GM19324 (cell line): ENCODE results near the gene ZMYND19.
A peak's percentile ranks its signal among the peaks of the same experiment; 100 is the strongest.
"Not testable (repeated sequence)": the region's sequence is repeated elsewhere in the genome, so short reads cannot be mapped to it uniquely, and the experiment has no call there.

ENCODE experiments used
- ATAC-seq: cut with Tn5 transposase; IDR thresholded peaks from one replicate; pipeline ENCODE4 v1.9.1; 2021; ENCODE audit warnings: mild to moderate bottlenecking, moderate library complexity; ENCODE audit not compliant: unreplicated experiment, low FRiP score

The ZMYND19 gene

GRCh38 chr9:137614631-137615386, 24.5 kb upstream of the ZMYND19 start:
- no peak for ATAC-seq

- no peak for ATAC-seq
These were observed 23.6 kb upstream of the ZMYND19 start for GRCh38 chr9:137613738-137614523.

DNA sequence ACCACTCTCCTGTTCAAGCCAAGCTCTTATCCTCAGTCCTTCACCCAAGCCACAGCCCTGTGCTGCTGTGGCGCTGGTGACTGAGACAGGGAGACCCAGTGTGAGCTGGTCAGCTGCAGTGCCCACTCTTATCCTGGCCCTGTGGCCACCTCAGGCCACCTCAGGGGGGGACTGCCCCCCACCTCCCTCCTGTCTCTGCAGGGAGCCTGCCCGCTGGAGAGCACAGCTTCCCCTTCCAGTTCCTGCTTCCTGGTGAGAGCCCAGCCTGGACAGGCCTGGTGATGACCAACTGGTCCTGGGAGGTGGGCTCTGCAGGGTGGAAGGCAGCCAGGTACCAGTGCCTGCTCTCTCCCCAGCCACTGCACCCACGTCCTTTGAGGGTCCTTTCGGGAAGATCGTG, 22.9 kb upstream of the ZMYND19 start:
- ATAC-seq: no peak

- ATAC-seq: no peak
These were observed 22.4 kb upstream of the ZMYND19 start for GRCh38 chr9:137612741-137613142.

DNA sequence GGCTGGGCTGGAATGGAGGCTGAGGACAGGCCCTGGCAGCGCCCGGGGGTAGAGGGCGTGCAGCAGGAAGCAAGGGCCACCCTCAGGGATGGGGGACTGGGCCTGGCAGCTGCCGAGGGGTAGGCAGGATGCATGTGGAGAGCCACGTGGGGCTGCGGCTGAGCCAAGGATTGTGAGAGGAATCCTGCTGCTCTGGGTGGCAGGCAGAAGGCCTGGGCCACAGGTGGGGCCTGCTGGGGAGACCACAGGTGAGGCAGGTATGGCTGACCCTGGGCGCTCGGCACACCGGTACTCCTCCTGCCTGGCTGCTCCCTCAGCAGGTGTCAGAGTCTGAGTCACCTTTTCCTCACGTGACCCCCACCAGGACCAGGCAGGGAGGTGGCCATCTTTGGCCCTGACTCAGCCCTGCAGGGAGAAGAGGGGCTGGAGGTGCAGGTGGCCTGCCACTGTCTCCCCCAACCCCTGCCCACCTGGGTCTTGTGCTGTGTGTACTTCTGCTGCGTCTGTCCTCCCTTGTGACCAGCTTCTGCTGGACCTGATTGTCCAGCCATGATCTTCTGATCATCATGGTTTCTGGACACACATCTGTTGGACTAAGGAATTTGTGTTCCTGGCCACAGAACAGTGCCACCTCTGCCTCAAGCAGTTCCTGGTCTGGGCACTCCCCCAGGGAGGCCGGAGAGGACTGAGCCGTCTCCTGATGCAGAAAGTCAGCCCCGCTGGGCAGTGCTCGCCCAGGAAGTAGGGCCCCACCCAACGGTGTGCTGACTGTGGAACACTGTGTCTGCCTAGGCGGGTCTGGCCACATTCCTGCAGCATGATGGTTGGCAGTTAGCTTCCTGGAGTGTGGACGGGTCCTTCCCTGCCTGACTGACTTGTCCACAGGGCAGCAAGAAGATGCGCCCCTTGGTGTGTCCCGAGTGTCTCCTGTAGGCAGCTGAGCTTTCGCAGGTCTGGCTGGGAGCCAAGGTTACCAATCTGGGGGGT, 21.6 kb upstream of the ZMYND19 start:
- ATAC-seq: no peak

DNA sequence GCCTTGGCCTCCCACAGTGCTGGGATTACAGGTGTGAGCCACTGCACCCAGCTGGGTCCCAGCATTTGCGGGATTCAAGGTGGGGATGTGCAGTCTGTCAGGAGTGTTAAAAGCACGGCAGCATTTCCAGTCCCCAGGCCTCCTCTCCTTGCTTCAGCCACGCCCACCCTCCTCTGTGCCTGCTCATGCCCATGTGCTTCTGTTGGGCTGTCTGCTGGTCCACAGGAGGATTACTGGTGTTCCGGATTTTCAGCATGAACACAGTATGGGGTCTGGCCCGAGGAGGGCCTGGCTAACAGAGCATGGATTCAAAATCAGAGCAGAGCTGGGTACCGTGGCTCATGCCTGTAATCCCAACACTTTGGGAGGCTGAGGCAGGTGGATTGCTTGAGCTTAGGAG, 20.6 kb upstream of the ZMYND19 start:
- ATAC-seq: no peak

- no peak for ATAC-seq
These were observed 17.0 kb upstream of the ZMYND19 start for GRCh38 chr9:137607141-137607857.

GRCh38 chr9:137606734-137607138, 16.4 kb upstream of the ZMYND19 start:
- ATAC-seq: no peak

- peak; percentile 13 for ATAC-seq
These were observed 15.8 kb upstream of the ZMYND19 start for GRCh38 chr9:137606005-137606621.

- peak; percentile 70 for ATAC-seq
These were observed 15.1 kb upstream of the ZMYND19 start, which contains the start of gene ARRDC1 for GRCh38 chr9:137605121-137606004. ARRDC1 (plus strand) TSS chr9:137605686; CDS start chr9:137605718, 32 bp downstream.

- no peak for ATAC-seq
These were observed 14.2 kb upstream of the ZMYND19 start for GRCh38 chr9:137604345-137605086.

DNA sequence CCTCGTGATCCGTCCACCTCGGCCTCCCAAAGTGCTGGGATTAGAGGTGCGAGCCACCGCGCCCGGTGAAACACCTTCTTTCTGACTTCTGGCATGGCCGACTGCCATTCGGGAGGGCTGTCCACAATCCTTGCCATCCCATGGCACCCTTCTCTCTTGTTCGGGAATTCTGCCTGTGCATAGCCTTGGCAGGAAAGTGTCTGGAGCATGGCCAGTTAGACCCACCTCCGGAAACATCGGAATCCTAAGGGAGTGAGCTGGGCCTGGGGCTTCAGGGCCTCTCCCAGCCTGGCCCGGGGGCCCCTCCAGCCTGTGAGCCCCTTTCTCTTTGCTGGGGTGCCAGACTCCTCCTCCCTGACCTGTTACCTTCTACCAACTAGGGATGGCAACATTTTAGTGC, 13.6 kb upstream of the ZMYND19 start:
- ATAC-seq: no peak

GRCh38 chr9:137602661-137603060, 12.3 kb upstream of the ZMYND19 start:
- no peak for ATAC-seq

GRCh38 chr9:137598943-137599342, 8.6 kb upstream of the ZMYND19 start:
- ATAC-seq: no peak

GRCh38 chr9:137596577-137596976, 6.3 kb upstream of the ZMYND19 start:
- not testable (repeated sequence) for ATAC-seq

DNA sequence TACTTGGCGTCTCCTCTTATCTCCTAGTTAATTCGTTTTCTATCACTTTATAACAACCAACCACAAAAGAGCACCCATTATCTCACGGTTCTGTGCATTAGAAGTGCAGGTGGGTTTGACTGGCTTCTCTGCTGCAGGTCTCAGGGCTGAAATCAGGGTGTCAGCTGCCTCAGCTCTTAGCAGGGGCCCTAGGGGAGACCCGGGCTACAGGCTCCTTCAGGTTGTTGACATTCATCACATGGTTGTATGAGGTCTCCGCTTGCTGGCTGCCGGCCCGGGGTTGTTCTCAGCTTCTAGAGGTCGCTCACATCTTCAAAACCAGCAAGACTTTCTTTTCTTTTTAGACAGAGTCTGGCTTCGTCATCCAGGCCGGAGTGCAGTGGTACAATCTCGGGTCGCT, 2.9 kb upstream of the ZMYND19 start:
- no peak for ATAC-seq

DNA sequence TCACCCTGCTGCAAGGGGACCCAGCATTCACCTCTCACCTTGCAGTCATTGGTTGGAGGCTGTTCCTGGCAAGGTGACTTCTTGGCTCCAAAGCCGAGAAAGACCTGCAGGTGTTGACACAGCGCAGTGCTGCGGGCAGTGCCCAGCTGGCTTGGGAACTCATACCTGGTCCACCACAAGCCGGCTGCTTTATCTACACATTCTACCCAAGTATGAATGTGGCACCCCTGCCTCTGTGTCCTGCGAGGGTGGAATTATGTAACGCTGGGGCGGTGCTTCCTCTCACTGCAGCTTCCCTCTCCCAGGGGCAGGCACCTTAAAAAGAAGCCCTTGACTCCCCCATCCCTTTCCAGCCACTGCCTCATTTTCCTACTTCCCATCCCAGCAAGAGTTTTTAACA, 2.5 kb upstream of the ZMYND19 start:
- no peak for ATAC-seq

- no peak for ATAC-seq
These were observed 216 bp downstream of the ZMYND19 start for GRCh38 chr9:137590123-137590468.
